PC-9 (cell line): ENCODE measurements around the gene LY6G6D.

ENCODE experiments used
- EZH2 ChIP-seq: fragments of 200-600 bp; sonication (generic); IDR thresholded peaks from 2 replicates; pipeline ENCODE4 v1.8.0; 2017; ENCODE audit warnings: antibody characterized with exemption, low read depth
- TF ChIP-seq, protein P1 (sequence below): fragments of 200-600 bp; sonication (generic); conservative IDR thresholded peaks from 2 replicates; pipeline ENCODE4 v1.6.1; 2017; ENCODE audit warnings: mixed run types, antibody characterized with exemption, mild to moderate bottlenecking, moderate library complexity

DNA sequence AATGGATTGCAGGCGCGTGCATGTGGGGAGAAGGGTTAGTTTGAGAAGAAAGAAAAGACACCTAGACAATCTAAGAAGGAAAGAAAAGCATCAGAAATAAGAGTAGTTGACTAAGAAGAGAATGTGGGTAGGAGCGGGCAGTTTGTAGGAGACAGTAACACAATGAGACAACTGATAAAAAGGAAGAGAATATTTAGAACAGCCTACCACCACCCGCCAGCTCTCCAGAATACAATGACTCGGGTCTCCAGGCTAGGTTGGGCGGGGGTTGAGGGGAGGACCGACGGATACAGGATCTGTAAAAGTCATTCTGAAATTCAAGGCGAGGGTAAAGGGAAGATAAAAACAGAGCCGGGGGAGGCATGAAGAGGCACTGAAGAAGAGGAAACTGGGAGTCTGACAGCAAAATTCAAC, 12.7 kb upstream of the LY6G6D start:
- TF ChIP-seq EZH2: no peak
- TF ChIP-seq, protein P1, sequence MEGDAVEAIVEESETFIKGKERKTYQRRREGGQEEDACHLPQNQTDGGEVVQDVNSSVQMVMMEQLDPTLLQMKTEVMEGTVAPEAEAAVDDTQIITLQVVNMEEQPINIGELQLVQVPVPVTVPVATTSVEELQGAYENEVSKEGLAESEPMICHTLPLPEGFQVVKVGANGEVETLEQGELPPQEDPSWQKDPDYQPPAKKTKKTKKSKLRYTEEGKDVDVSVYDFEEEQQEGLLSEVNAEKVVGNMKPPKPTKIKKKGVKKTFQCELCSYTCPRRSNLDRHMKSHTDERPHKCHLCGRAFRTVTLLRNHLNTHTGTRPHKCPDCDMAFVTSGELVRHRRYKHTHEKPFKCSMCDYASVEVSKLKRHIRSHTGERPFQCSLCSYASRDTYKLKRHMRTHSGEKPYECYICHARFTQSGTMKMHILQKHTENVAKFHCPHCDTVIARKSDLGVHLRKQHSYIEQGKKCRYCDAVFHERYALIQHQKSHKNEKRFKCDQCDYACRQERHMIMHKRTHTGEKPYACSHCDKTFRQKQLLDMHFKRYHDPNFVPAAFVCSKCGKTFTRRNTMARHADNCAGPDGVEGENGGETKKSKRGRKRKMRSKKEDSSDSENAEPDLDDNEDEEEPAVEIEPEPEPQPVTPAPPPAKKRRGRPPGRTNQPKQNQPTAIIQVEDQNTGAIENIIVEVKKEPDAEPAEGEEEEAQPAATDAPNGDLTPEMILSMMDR: no peak
